ELF-1 (cell line): ENCODE measurements around the gene TP53I11.

Experiments
- DNase-seq: peaks from one replicate; pipeline ENCODE4 v3.0.0-alpha.2; 2016; ENCODE audit warnings: low read depth, low spot score

The TP53I11 gene

DNA sequence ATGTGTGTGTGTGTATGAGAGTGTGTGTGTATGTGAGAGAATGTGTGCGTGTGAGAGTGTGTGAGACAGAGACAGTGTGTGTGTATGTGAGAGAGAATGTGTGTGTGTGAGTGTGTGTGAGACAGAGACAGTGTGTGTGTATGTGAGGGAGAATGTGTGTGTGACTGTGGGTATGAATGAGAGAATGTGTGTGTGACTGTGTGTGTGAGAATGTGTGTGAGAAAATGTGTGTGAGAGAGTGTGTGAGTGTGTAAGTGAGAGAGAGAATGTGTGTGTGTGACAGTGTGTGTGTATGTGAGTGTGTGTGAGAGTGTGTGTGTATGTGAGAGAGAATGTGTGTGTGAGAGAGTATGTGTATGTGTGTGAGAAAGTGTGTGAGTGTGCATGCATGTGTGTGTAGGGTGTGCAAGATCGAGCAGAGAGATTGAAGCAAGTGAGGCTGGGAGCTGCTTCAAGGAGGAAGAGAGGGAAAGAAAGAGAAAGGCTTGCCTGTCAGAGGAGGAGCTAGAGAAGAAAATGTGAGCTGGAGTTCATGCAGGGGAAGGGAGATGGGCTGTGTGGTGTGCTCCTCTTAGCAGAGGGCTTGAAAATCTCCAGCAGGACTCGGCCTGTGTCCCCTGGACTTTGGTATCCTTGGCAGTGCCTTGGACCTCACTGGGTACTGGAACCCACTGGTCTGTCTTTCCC lies 27.7 kb upstream of the TP53I11 start:
- DNase-seq: no peak

GRCh38 chr11:44977493-44977984 lies 26.9 kb upstream of the TP53I11 start:
- DNase-seq: peak; percentile 70

GRCh38 chr11:44976576-44976975 lies 25.9 kb upstream of the TP53I11 start:
- DNase-seq: no peak

DNA sequence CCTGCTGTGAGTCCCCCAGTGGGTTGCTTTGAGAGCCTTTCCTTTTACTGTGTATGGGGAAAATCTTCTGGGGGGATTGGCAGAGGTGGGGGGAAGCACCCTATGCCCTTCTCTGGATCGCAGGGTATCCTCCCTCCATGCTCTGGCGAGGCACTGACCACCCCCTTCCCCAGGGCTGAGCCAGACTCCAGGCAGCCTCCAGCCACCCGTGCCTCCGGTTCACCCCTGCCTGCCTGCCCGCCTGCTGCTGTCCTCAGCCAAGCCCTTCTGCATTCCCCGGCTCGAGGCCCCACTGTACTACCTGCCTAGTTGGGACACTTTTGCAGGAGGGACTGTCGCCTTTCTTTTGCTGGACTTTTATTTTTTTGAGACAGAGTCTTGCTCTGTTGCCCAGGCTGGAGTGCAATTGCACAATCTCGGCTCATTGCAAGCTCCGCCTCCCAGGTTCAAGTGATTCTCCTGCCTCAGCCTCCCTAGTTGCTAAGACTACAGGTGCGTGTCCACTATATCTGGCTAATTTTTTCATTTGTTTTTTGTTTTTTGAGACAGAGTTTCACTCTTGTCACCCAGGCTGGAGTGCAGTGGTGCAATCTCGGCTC lies 23.8 kb upstream of the TP53I11 start:
- no peak for DNase-seq

- DNase-seq: no peak
Observed at GRCh38 chr11:44973632-44974401, 23.1 kb upstream of the TP53I11 start.

- no peak for DNase-seq
Observed at GRCh38 chr11:44972746-44973435, 22.2 kb upstream of the TP53I11 start.

- DNase-seq: no peak
Observed at GRCh38 chr11:44971185-44971584, 20.5 kb upstream of the TP53I11 start.

- DNase-seq: no peak
Observed at GRCh38 chr11:44970293-44970692, 19.6 kb upstream of the TP53I11 start.

DNA sequence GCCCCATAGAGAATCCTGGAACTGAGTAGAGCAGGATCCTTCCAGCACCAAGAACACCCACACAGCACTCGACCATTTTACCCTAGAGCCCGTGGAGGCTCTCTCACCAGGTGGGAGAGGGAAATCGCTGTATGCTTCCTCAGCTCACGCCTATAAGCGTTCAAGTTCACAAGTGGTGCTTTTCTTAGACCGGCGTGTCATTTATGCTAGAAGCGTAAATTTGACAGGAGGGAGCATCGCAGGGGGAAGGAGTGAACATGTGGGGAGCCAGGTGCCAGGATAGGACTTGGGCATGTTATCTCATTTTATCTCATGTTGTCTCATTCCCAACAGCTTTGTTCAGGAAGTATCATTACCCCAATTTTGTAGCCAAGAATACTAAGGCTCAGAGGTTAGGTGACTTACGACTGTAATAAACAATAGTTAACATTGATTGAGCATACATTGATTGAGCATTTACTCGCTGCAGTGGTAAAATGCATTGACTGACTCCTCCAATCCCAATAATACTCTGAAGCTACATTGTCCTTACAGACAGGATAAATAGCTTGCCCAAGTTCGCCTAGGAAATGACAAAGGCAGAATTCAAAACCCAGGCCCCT lies 19.1 kb upstream of the TP53I11 start:
- no peak for DNase-seq

- no peak for DNase-seq
Observed at GRCh38 chr11:44968510-44968909, 17.8 kb upstream of the TP53I11 start.

GRCh38 chr11:44967930-44968496 lies 17.3 kb upstream of the TP53I11 start:
- no peak for DNase-seq

GRCh38 chr11:44966694-44967093 lies 16.0 kb upstream of the TP53I11 start:
- no peak for DNase-seq

GRCh38 chr11:44964526-44965209 lies 14.0 kb upstream of the TP53I11 start:
- no peak for DNase-seq

DNA sequence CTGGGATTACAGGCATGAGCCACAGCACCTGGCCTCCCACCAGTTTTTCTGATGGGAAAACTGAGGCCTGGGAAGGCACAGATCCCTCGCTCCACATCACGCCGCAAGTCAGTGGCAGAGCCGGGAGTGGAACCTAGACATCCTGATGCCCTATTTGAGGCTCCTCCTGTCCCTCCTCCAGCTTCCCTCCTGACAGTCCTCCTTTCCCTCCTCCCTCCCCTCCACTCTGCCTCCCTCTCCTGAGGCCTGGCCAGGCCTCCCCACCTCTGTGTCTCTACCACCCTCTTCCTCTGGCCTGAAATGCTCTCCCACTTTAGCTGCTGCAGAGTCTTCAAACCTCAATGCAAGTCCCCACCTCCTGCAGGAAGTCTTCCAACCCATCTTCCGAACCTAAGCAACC lies 13.3 kb upstream of the TP53I11 start:
- DNase-seq: no peak

- DNase-seq: no peak
Observed at GRCh38 chr11:44963136-44963535, 12.5 kb upstream of the TP53I11 start.

GRCh38 chr11:44962464-44962863 lies 11.8 kb upstream of the TP53I11 start:
- DNase-seq: no peak

GRCh38 chr11:44960200-44960845 lies 9.6 kb upstream of the TP53I11 start:
- DNase-seq: no peak

- no peak for DNase-seq
Observed at GRCh38 chr11:44959064-44959463, 8.4 kb upstream of the TP53I11 start.

- DNase-seq: no peak
Observed at GRCh38 chr11:44957776-44958564, 7.3 kb upstream of the TP53I11 start.
